CD4-positive, alpha-beta T cell treated with Interleukin-6 for 4 hours (primary cell): ENCODE results near the gene GAP43.

Source experiments
- DNase-seq: peaks from one replicate; pipeline ENCODE4 v3.0.0-alpha.2; 2020; ENCODE audit warnings: mixed read lengths

The GAP43 gene

DNA sequence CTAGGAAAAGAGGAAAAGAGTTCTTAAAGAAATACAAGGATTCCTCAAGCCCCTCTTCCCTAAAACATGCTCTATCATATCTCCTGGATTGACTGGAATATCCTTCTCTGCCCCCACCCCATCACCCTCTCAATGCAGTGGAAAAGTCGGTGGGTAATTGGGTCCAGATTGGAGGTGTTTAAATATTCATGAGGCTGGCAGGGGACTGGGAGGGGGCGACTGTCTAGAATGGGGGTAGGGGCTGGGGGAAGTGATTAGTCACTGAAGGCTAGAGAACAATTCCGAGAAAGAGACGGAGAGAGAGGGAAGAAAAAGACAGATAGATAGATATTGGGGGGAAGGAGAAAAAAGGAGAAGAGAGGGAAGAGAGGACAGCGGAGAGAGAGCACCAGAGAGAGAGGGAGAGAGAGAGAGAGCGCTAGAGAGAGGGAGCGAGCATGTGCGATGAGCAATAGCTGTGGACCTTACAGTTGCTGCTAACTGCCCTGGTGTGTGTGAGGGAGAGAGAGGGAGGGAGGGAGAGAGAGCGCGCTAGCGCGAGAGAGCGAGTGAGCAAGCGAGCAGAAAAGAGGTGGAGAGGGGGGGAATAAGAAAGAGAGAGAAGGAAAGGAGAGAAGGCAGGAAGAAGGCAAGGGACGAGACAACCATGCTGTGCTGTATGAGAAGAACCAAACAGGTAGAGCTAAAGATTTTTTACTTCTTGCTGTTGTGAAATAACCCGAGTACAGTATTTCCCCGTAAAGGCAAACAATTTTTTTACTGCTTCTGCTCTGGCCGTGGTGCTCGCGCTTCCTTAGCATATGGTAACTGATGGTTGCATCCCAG, at the start of gene GAP43:
Gene GAP43 (plus strand): TSS at position 467 of the 825 bp plus-strand sequence. CDS start 180 bp downstream, at position 647.
- DNase-seq, result no peak

DNA sequence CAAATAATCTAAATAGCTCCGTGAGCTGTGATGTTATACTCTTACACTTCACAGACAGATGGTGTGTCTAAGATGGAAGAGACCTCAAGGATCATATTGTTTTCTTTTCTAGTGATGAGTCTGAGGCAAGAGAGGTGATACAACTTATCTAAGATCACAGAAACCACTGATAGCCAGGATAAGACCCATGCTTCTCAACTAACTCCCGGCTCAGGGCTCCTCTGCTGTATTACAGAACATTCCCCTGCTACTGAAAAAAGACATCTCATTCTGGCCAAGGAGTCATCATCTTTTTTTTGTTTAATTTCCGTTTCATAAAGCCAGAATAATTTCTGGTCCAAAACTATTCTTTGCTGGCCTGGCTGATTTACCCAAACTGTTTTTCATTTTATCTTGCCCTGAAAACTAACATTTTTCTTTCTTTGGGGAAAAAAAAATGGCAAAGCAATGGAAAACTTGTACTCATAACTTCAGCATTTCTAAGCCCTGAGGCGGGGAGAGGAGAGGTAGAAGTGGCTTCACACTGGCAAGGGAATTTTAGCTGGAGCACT, 46.9 kb upstream of the GAP43 start:
- no peak for DNase-seq

- no peak for DNase-seq
Measured at GRCh38 chr3:115577000-115577399, 46.3 kb upstream of the GAP43 start.

- DNase-seq, result no peak
Measured at GRCh38 chr3:115578331-115578730, 45.0 kb upstream of the GAP43 start.

DNA sequence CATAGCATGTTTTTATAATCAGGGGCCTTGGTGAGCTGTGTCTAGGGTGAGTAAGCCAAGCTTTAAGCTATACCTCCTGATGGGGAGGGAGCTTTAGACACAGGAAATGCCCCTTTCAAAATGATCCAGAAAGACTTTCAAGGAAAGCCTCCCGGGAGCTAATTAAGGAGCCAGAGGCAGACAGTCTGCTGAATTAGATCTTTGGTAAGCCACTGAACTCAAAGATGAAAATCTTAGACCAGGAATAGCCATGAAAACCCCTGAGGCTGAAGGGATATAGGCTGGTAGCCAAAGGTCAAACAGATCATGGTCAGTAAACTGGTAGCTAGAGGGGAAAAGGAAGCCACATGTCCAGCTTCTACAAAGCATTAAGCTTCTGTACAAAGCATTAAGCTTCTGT, 42.7 kb upstream of the GAP43 start:
- no peak for DNase-seq

DNA sequence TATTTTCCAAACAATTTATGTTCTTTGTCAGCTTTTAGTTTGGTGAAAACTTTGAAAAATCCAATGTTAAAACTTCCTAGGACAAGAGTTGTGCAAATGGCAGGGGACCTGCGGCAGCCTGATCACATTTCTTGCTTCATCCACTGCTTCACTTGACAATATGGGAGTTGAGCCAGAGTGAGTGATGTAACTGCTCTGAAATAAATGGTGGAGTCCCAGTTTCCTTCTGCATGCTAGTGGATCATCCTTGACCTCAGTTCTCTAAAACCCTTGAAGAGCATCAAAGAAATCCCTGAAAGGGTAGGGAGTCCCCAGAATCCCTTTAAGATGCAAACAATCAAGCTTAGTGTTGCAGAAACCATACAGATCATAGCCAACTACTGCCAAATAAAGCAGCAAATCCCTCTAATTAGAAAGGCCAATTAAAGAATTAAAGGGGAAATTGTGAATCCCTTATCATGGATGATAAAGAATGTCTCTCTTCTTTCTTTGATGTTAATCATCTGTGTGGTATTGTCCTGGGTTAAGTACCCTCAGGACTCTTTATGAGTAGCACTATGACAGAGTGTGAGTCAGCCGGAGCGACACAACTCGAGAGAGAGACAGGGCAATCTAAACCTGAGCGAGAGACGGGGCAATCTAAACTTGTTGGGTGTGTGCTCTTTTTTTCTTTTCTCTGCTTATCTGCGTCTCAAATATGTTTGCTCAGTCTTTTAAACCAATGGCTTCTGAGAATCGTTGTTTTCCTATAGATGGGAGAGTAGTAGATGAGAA, 41.8 kb upstream of the GAP43 start:
- no peak for DNase-seq

- DNase-seq, result no peak
Measured at GRCh38 chr3:115588201-115589115, 34.9 kb upstream of the GAP43 start.

DNA sequence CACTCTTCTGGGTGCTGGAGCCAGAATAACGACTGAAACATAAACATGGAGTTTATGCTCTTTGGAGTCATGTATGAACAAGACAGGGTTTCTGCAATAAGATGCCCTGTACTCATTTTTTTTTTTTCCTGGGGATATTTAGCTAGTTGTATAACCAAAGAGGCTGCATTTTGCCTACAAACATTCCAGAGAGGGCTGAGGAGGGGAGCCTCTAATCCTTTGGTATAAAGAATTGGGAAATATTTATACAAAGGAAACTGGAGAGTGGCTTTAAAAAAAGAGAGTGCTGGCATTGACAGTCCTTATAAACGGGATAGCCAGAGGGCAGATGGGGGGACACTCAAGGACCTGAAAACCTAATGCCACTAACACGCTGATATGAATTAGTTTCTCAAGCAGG, 32.4 kb upstream of the GAP43 start:
- DNase-seq, result no peak

DNA sequence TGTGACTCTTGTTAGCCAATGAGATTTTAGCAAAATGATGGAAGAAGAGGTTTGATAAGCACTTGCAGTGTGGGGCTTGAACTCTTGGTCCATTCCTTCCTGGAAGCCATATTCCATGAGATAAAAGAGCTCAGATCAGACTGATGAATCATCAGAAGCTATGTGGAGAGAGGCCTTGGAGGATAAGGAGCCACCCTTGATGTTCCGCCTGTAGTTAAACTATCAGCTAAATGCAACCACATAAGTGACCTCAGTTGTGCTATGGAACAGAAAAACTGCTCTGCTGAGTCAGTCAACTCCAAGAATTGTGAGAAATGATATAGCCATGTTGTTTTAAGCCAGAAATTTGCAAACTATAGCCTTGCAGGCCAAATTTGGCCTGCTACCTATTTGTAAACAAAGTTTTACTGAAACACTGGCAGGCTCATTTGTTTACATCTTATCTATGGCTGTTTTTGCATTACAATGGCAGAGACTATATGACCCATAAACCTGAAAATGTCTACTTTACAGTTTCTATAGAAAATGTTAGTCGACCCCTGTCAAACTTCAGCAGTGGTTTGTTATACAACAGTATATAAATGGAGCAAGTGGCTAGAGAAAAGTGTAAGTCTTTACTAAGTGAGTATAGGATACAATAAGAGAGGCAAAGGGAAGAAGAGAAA, 27.6 kb upstream of the GAP43 start:
- no peak for DNase-seq

DNA sequence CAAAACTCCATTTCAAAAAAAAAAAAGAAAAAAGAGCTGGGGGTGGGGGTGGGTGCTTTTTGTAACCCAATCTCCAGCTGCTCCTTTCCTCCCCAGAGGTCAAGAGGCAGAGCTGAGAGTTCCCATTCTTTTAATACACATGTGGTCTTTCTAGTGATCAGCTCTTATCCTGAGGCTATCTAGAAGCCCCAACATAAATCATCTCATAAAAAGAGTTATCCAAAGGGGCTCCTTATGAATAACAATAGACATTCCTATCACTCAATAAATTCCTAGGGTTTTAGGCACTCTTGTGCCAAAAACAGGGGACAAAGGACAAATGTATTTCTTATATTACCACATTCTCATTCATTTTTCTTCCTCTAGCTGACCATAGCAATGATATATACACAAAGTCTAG, 25.1 kb upstream of the GAP43 start:
- no peak for DNase-seq

- no peak for DNase-seq
Measured at GRCh38 chr3:115602194-115602593, 21.1 kb upstream of the GAP43 start.

DNA sequence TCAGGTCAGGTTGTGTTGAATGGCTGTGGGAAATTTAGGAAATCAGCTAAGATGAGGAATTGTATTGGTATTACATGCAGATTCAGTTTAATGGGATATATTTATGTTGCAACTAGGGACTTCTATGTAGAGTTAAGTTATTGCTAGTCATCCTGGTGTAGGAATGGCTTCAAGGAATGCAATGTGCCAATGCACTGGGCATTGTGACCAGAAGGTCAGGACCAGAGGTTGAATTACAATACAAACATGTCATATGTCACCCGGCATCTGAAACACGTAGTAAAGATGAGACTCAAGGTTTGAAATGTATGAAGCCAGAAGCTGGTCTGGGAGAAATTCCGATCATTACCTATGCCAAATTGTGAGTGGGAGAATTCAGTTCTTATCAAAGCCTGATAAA, 11.7 kb upstream of the GAP43 start:
- DNase-seq, result no peak

DNA sequence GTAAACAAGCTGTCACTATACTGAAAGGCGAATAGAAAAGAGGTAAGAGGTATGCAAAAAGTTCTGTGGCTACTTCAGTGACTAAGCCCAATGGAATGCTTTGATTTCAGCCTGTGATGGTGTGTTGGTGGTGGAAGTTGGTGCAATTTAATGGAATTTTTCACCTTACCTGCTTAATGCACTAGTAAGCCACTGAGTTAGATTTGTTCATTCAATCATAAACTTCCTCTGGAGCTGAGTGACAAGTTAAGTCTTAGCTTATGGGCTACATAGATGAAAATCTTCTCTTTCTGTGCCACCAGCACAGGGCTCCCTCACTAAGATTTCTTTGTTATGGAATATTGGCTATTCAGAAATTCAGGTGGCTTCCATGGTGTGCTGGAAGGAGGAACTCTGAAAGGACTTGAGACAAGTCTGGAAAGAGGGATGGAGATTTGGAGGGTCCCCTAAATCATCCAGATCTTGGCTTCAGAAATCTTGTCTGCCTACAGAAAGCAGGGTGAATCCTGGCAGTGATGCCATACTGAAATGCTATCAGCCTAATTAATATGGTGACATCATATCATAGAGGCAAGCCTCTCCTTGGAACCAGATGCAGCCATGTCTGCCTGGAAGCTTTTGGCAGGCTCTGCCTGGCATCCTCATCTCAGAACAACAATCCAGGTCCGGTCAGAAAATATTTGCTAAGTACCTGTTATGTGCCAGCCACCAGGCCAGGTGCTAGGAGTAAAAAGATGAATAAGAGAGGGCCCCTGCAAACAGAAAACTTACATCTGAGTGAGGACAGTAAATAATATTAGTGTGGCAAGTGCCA, 8.1 kb upstream of the GAP43 start:
- DNase-seq, result no peak

GRCh38 chr3:115616461-115616860, 6.8 kb upstream of the GAP43 start:
- no peak for DNase-seq

DNA sequence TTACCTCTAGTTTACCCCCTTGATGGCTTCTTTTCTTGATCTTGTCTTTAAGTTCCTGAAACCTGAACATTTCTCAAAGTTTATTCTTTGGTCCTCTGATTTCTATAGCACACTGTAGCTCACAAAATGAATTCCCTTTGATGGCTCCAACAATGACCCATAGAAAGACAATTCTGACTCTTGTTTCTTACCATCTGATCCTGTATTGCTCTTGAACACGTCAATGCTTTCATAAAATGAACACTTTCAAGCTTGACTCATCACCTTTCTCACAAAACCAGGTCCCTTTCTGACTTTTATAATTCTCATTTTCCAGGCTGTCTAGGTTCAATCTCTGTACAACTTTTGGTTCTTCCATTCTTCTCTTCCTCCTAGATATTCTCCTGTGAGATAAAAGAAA, 5.7 kb upstream of the GAP43 start:
- no peak for DNase-seq

GRCh38 chr3:115624029-115624741, 875 bp downstream of the GAP43 start:
- DNase-seq, result no peak

DNA sequence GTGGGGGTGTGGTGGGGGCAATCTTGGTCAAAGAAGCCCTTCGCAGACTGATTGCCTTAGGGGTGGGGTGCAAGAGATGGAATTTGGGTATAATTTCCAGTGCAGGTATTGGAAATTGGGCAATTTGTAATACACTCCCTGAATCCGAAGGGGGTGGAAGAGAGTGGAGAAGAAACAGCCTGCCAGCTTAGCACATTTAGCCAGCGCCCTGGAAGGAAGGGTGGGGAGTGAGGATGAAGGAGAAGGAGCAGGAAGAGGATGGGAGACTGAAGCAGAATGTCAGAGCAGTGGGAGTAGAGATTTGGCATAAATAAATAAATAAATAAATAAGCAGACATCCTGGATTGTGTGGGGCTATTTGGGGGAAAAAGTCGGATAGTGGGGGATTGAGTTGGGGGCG, 1.6 kb downstream of the GAP43 start:
- no peak for DNase-seq

GRCh38 chr3:115626006-115626409, 2.7 kb downstream of the GAP43 start:
- no peak for DNase-seq

- no peak for DNase-seq
Measured at GRCh38 chr3:115626721-115627120, 3.4 kb downstream of the GAP43 start.

GRCh38 chr3:115627180-115628074, 4.1 kb downstream of the GAP43 start:
- DNase-seq, result no peak
